Neuronal stem cell (in vitro differentiated cells): ENCODE results near the gene NFKBIB.
A peak's percentile ranks its signal among the peaks of the same experiment; 100 is the strongest.

Source experiments
- DNase-seq: peaks from one replicate; pipeline ENCODE4 v3.0.0-alpha.2; 2013; ENCODE audit warnings: low spot score
- H2AFZ ChIP-seq: one replicate; pipeline ENCODE4 v1.6.1; 2013; ENCODE audit warnings: mild to moderate bottlenecking, low read length, inconsistent platforms
- H2AK5ac ChIP-seq: 2 replicates; pipeline ENCODE4 v1.6.1; 2013; ENCODE audit warnings: low read depth, mild to moderate bottlenecking, inconsistent platforms, low read length, moderate library complexity, mixed read lengths
- H2BK120ac ChIP-seq: 2 replicates; pipeline ENCODE4 v1.6.1; 2013; ENCODE audit warnings: low read depth, mild to moderate bottlenecking, inconsistent platforms, low read length, moderate library complexity, mixed read lengths
- H2BK12ac ChIP-seq: one replicate; pipeline ENCODE4 v1.6.1; 2013; ENCODE audit warnings: low read length, inconsistent platforms
- H2BK15ac ChIP-seq: 2 replicates; pipeline ENCODE4 v1.6.1; 2013; ENCODE audit warnings: mild to moderate bottlenecking, low read length, inconsistent platforms, mixed read lengths
- H2BK5ac ChIP-seq: one replicate; pipeline ENCODE4 v1.6.1; 2013; ENCODE audit warnings: inconsistent platforms, mild to moderate bottlenecking, low read length, moderate library complexity
- H3K14ac ChIP-seq: one replicate; pipeline ENCODE4 v1.6.1; 2013; ENCODE audit warnings: low read length, inconsistent platforms
- H3K18ac ChIP-seq: 2 replicates; pipeline ENCODE4 v1.6.1; 2013; ENCODE audit warnings: low read length, inconsistent platforms
- H3K23ac ChIP-seq: 2 replicates; pipeline ENCODE4 v1.6.1; 2013; ENCODE audit warnings: low read depth, mild to moderate bottlenecking, mixed read lengths, low read length, inconsistent platforms; ENCODE audit not compliant: poor library complexity
- H3K27ac ChIP-seq: replicated peaks from 3 replicates; pipeline ENCODE4 v1.5.1; 2013; ENCODE audit warnings: low read length, inconsistent platforms
- H3K27me3 ChIP-seq, 3 experiments: 2 replicates each; pipeline ENCODE4 v1.6.1; 2013; ENCODE audit warnings: low read length in 3 of 3, mild to moderate bottlenecking in 2 of 3, inconsistent platforms in 1 of 3, low read depth in 1 of 3, mixed read lengths in 1 of 3, moderate library complexity in 1 of 3; ENCODE audit not compliant: control insufficient read depth in 3 of 3, insufficient read depth in 3 of 3
- H3K36me3 ChIP-seq, 2 donors: replicated peaks in 1 of 2; 2 replicates each; pipeline ENCODE4 v1.6.1; 2013; ENCODE audit warnings: low read length in 2 of 2; ENCODE audit not compliant: control insufficient read depth in 2 of 2, insufficient read depth in 2 of 2
- H3K4ac ChIP-seq: 2 replicates; pipeline ENCODE4 v1.6.1; 2013; ENCODE audit warnings: inconsistent platforms, mild to moderate bottlenecking, low read length, moderate library complexity
- H3K4me1 ChIP-seq, 2 donors: 1 replicate in 1 of 2; 2 replicates in 1 of 2; pipeline ENCODE4 v1.6.1; 2013; ENCODE audit warnings: low read length in 2 of 2, low read depth in 1 of 2; ENCODE audit not compliant: control insufficient read depth in 2 of 2, insufficient read depth in 1 of 2
- H3K4me2 ChIP-seq: one replicate; pipeline ENCODE4 v1.6.1; 2013; ENCODE audit warnings: mild to moderate bottlenecking, low read length, inconsistent platforms; ENCODE audit not compliant: insufficient read depth, poor library complexity, severe bottlenecking
- H3K4me3 ChIP-seq, 2 donors: 2 replicates each; pipeline ENCODE4 v1.5.1; 2013; ENCODE audit warnings: low read length in 2 of 2, mild to moderate bottlenecking in 2 of 2, inconsistent platforms in 1 of 2, moderate library complexity in 1 of 2
- H3K79me1 ChIP-seq: one replicate; pipeline ENCODE4 v1.6.1; 2013; ENCODE audit warnings: low read depth, mild to moderate bottlenecking, inconsistent platforms, low read length, moderate library complexity
- H3K9ac ChIP-seq: one replicate; pipeline ENCODE4 v1.6.1; 2013; ENCODE audit warnings: mild to moderate bottlenecking, low read depth, low read length, inconsistent platforms; ENCODE audit not compliant: poor library complexity
- H3K9me3 ChIP-seq, 2 donors: replicated peaks in 1 of 2; 2 replicates each; pipeline versions ENCODE3 to v1.6.1; 2013; ENCODE audit warnings: low read length in 2 of 2, mild to moderate bottlenecking in 2 of 2, inconsistent platforms in 1 of 2, low read depth in 1 of 2, mixed read lengths in 1 of 2, moderate library complexity in 1 of 2; ENCODE audit not compliant: control insufficient read depth in 2 of 2, insufficient read depth in 1 of 2
- H4K8ac ChIP-seq: one replicate; pipeline ENCODE4 v1.6.1; 2013; ENCODE audit warnings: low read depth, mild to moderate bottlenecking, inconsistent platforms, low read length, moderate library complexity
- H4K91ac ChIP-seq: one replicate; pipeline ENCODE4 v1.6.1; 2013; ENCODE audit warnings: low read length, low read depth, mild to moderate bottlenecking, inconsistent platforms; ENCODE audit not compliant: poor library complexity
- WGBS, 2 donors: extraction: QIAGEN DNeasy Blood & Tissue Kit; methylation state at CpG; one replicate each; pipeline ENCODE4 v1.1.7; 2013; ENCODE audit warnings: missing lambda C conversion rate in 2 of 2, mixed read lengths in 1 of 2; ENCODE audit not compliant: insufficient read length in 2 of 2, insufficient replicate concordance in 1 of 2; ENCODE audit errors: extremely low coverage in 2 of 2; 5-methylcytosine and 5-hydroxymethylcytosine counted together

Gene NFKBIB

GRCh38 chr19:38900202-38900629, 447 bp downstream of the NFKBIB start:
- H2BK12ac ChIP-seq, result no peak overlapping the region
- H3K18ac ChIP-seq, result no peak overlapping the region
- H3K27me3 ChIP-seq, result no peaks in the 10 kb centered on the region
- H3K4me2 ChIP-seq, result peak overlapping the region; percentile 59
- H3K9me3 ChIP-seq, result peaks cover 2 to 6% of the 10 kb centered on the region in 2 donors
- no peak overlapping the region for H3K23ac ChIP-seq
- no peak overlapping the region for H2BK15ac ChIP-seq
- H3K9ac ChIP-seq, result peak overlapping the region; percentile 68
- DNase-seq, result no peak
- no peak overlapping the region for H2AK5ac ChIP-seq
- no peak overlapping the region for H3K14ac ChIP-seq
- H2BK5ac ChIP-seq, result no peak overlapping the region
- H3K4me1 ChIP-seq, result peaks cover 2 to 9% of the 10 kb centered on the region in 2 donors
- no peak overlapping the region for H4K8ac ChIP-seq
- H3K79me1 ChIP-seq, result peaks cover 2% of the 10 kb centered on the region
- peaks cover 8 to 10% of the 10 kb centered on the region in 2 donors for H3K36me3 ChIP-seq
- peak overlapping the region; percentile 64 to 91 for H3K4me3 ChIP-seq
- H3K27ac ChIP-seq, result no peak overlapping the region
- no peak overlapping the region for H2BK120ac ChIP-seq
- H3K4ac ChIP-seq, result no peak overlapping the region
- no peak overlapping the region for H4K91ac ChIP-seq
- no CpG with 5 or more reads among the region's 8 CpGs for WGBS, 2 donors
- H2AFZ ChIP-seq, result peak overlapping the region; percentile 91

GRCh38 chr19:38900743-38901190, 998 bp downstream of the NFKBIB start:
- H2AK5ac ChIP-seq, result no peak overlapping the region
- peaks cover 2% of the 10 kb centered on the region for H3K79me1 ChIP-seq
- no peak overlapping the region for H3K27ac ChIP-seq
- peaks cover 2 to 6% of the 10 kb centered on the region in 2 donors for H3K9me3 ChIP-seq
- no peak for DNase-seq
- H2BK12ac ChIP-seq, result no peak overlapping the region
- no peak overlapping the region for H3K14ac ChIP-seq
- H3K4ac ChIP-seq, result no peak overlapping the region
- no peak overlapping the region for H3K18ac ChIP-seq
- no peak overlapping the region for H3K23ac ChIP-seq
- peak overlapping the region in 1 of 2 donors; percentile 64 for H3K4me3 ChIP-seq
- no peak overlapping the region for H2BK15ac ChIP-seq
- no peak overlapping the region for H4K91ac ChIP-seq
- no CpG with 5 or more reads among the region's 3 CpGs for WGBS, 2 donors
- H2BK5ac ChIP-seq, result no peak overlapping the region
- peaks cover 8 to 16% of the 10 kb centered on the region in 2 donors for H3K36me3 ChIP-seq
- no peak overlapping the region for H2BK120ac ChIP-seq
- no peak overlapping the region for H3K9ac ChIP-seq
- no peaks in the 10 kb centered on the region for H3K27me3 ChIP-seq
- no peak overlapping the region for H3K4me2 ChIP-seq
- peak overlapping the region; percentile 91 for H2AFZ ChIP-seq
- peaks cover 2 to 9% of the 10 kb centered on the region in 2 donors for H3K4me1 ChIP-seq
- H4K8ac ChIP-seq, result no peak overlapping the region

GRCh38 chr19:38901683-38902082, 1.9 kb downstream of the NFKBIB start:
- H3K18ac ChIP-seq, result no peak overlapping the region
- no peak overlapping the region for H3K9ac ChIP-seq
- H3K27me3 ChIP-seq, result no peaks in the 10 kb centered on the region
- no peak overlapping the region for H3K23ac ChIP-seq
- peak overlapping the region; percentile 65 for H4K8ac ChIP-seq
- no peak overlapping the region for H2BK120ac ChIP-seq
- no peak overlapping the region for H3K27ac ChIP-seq
- no peak overlapping the region for H3K4ac ChIP-seq
- no peak overlapping the region for H2BK15ac ChIP-seq
- no CpG with 5 or more reads among the region's 1 CpG for WGBS, 2 donors
- H3K9me3 ChIP-seq, result peaks cover 2 to 6% of the 10 kb centered on the region in 2 donors
- H3K4me1 ChIP-seq, result peaks cover 2 to 9% of the 10 kb centered on the region in 2 donors
- peaks cover 8 to 19% of the 10 kb centered on the region in 2 donors for H3K36me3 ChIP-seq
- no peak overlapping the region for H3K4me3 ChIP-seq
- no peak overlapping the region for H3K4me2 ChIP-seq
- H3K14ac ChIP-seq, result no peak overlapping the region
- no peak overlapping the region for H2BK5ac ChIP-seq
- H2AK5ac ChIP-seq, result no peak overlapping the region
- H4K91ac ChIP-seq, result no peak overlapping the region
- no peak overlapping the region for H2AFZ ChIP-seq
- DNase-seq, result no peak
- peaks cover 2% of the 10 kb centered on the region for H3K79me1 ChIP-seq
- H2BK12ac ChIP-seq, result no peak overlapping the region

GRCh38 chr19:38904581-38905539, 5.1 kb downstream of the NFKBIB start:
- Histone ChIP-seq H2BK5ac (no peak overlapping the region), H3K36me3 (peaks cover 19 to 30% of the 10 kb centered on the region in 2 donors), H3K14ac (no peak overlapping the region), H2BK120ac (no peak overlapping the region), H2AFZ (no peak overlapping the region), H2BK15ac (no peak overlapping the region), H3K4me1 (peaks cover 0 to 2% of the 10 kb centered on the region in 2 donors), H3K27me3 (no peaks in the 10 kb centered on the region), H3K18ac (no peak overlapping the region), H4K8ac (no peak overlapping the region), H3K4me3 (no peak overlapping the region), H2BK12ac (no peak overlapping the region), H2AK5ac (no peak overlapping the region), H3K9ac (no peak overlapping the region), H3K27ac (no peak overlapping the region), H4K91ac (no peak overlapping the region), H3K4ac (no peak overlapping the region), H3K79me1 (peaks cover 2% of the 10 kb centered on the region), H3K9me3 (peaks cover 2 to 19% of the 10 kb centered on the region in 2 donors), H3K23ac (no peak overlapping the region), H3K4me2 (no peak overlapping the region)
- no peak for DNase-seq
- WGBS, 2 donors, result no CpG with 5 or more reads among the region's 35 CpGs
